Testis (tissue), 3 donors: ENCODE results near the gene WWC2. TPM values are rescaled to one million over a fixed set of nuclear protein-coding genes. Genes with fewer than 3 reads are reported as not detected.
A peak's percentile ranks its signal among the peaks of the same experiment; 100 is the strongest.

Source experiments
- DNase-seq: peaks from one replicate; pipeline ENCODE4 v3.0.0-alpha.2; 2019
- H3K27ac ChIP-seq, 2 donors: fragments of 200-600 bp; sonication (generic); one replicate each; pipeline ENCODE4 v1.5.1; 2019
- H3K27me3 ChIP-seq: fragments of 200-600 bp; sonication (generic); one replicate; pipeline ENCODE4 v1.5.1; 2019
- H3K36me3 ChIP-seq: fragments of 200-600 bp; sonication (generic); one replicate; pipeline ENCODE4 v1.5.1; 2017; ENCODE audit warnings: low read depth; ENCODE audit errors: missing control alignments
- H3K4me1 ChIP-seq: fragments of 200-600 bp; sonication (generic); one replicate; pipeline ENCODE4 v1.5.1; 2019
- H3K4me3 ChIP-seq, 2 donors: fragments of 200-600 bp; sonication (generic); one replicate each; pipeline ENCODE4 v1.5.1; 2017 to 2019
- H3K9me3 ChIP-seq: fragments of 200-600 bp; sonication (generic); one replicate; pipeline ENCODE4 v1.5.1; 2017
- CTCF ChIP-seq, 3 experiments: fragments of 450-650 bp in 2 of 3; fragments of 200-600 bp in 1 of 3; sonication (generic) in 1 of 3; IDR thresholded peaks; one replicate each; pipeline ENCODE4 v1.5.1; 2016 to 2019; ENCODE audit warnings: antibody characterized with exemption in 3 of 3, mild to moderate bottlenecking in 2 of 3, moderate library complexity in 1 of 3
- POLR2A ChIP-seq: fragments of 450-650 bp; IDR thresholded peaks from one replicate; pipeline ENCODE4 v1.6.1; 2017; ENCODE audit warnings: antibody characterized with exemption, mild to moderate bottlenecking, moderate library complexity
- WGBS, 2 donors: methylation state at CpG; one replicate each; pipeline ENCODE4 v1.1.5; 2018; 5-methylcytosine and 5-hydroxymethylcytosine counted together
- intact Hi-C: fragments of 100-400 bp; cut with DNase I; formaldehyde crosslinking; loops from one replicate; pipeline ENCODE4 v1.15.1; 2023; ENCODE audit warnings: low total_unique reads
- polyA plus RNA-seq: library from polyadenylated mRNA; stranded (reverse); fragments of 350-450 nt; fragmentation: Illumina TruSeq; extraction: RNeasy Lipid Tissue Mini Kit (QIAGEN cat#74804); gene quantifications from one replicate; pipeline ENCODE4 v1.2.3, GENCODE V29; 2014; ENCODE audit warnings: low read depth, low replicate concordance; ENCODE audit not compliant: insufficient read depth
- total RNA-seq, 2 donors: library from RNA; depleted of rRNA; stranded (reverse); fragments of >200 nt; gene quantifications; one replicate each; pipeline ENCODE4 v1.2.3, GENCODE V29; 2016

Gene WWC2
- total and polyA plus RNA-seq, 3 donors from 2014 or later: 34.4 to 76.7 (median 64.2) TPM

GRCh38 chr4:183098019-183098722, 886 bp upstream of the WWC2 start:
- peaks cover 6% of the 10 kb centered on the region for H3K4me1 ChIP-seq
- peak; percentile 59 for DNase-seq
- H3K27me3 ChIP-seq: no peaks in the 10 kb centered on the region
- WGBS, 2 donors: 1 to 2% methylated on average over 9 to 68 of the region's 79 CpGs
- H3K4me3 ChIP-seq: peak overlapping the region; percentile 92 to 95
- peak overlapping the region; percentile 98 to 99 for H3K27ac ChIP-seq
- no peaks in the 10 kb centered on the region for H3K36me3 ChIP-seq
- intact Hi-C loops: no loop called here
- TF ChIP-seq CTCF (IDR thresholded peaks at IDR 0.05): no peak
- no peak for TF ChIP-seq POLR2A
- H3K9me3 ChIP-seq: no peaks in the 10 kb centered on the region

GRCh38 chr4:183099537-183100297, 660 bp downstream of the WWC2 start:
- Histone ChIP-seq H3K4me1 (peaks cover 6% of the 10 kb centered on the region), H3K27ac (peak overlapping the region; percentile 98 to 99), H3K27me3 (no peaks in the 10 kb centered on the region), H3K36me3 (no peaks in the 10 kb centered on the region), H3K9me3 (no peaks in the 10 kb centered on the region), H3K4me3 (peak overlapping the region; percentile 92 to 95)
- WGBS, 2 donors: 0 to 1% methylated on average over 11 to 33 of the region's 73 CpGs
- TF ChIP-seq CTCF (IDR thresholded peaks at IDR 0.05) (no peak), POLR2A (no peak)
- DNase-seq: peak; percentile 58
- intact Hi-C loops: no loop called here

- H3K27ac ChIP-seq: peak overlapping the region; percentile 98 to 99
- 21 to 24% methylated on average over 3 of the region's 3 CpGs for WGBS, 2 donors
- TF ChIP-seq CTCF (IDR thresholded peaks at IDR 0.05): no peak
- TF ChIP-seq POLR2A: no peak
Measured at GRCh38 chr4:183100298-183100599, 1.2 kb downstream of the WWC2 start.

GRCh38 chr4:183100827-183101226, 1.8 kb downstream of the WWC2 start:
- Histone ChIP-seq H3K9me3 (no peaks in the 10 kb centered on the region), H3K36me3 (no peaks in the 10 kb centered on the region), H3K27ac (no peak overlapping the region), H3K4me1 (peaks cover 6% of the 10 kb centered on the region), H3K27me3 (no peaks in the 10 kb centered on the region), H3K4me3 (peak overlapping the region in 1 of 2 donors; percentile 95)
- peak; percentile 40 for DNase-seq
- WGBS, 2 donors: 38 to 41% methylated on average over 6 of the region's 6 CpGs
- TF ChIP-seq POLR2A (no peak), CTCF (IDR thresholded peaks at IDR 0.05) (no peak)
- intact Hi-C loops: no loop called here

More at GRCh38 chr4:183100298-183100599, 1.2 kb downstream of the WWC2 start:
- Histone ChIP-seq H3K4me3 (peak overlapping the region; percentile 92 to 95), H3K9me3 (no peaks in the 10 kb centered on the region), H3K4me1 (peaks cover 6% of the 10 kb centered on the region), H3K27me3 (no peaks in the 10 kb centered on the region), H3K36me3 (no peaks in the 10 kb centered on the region)
- intact Hi-C loops: no loop called here
- no peak for DNase-seq
